CD14-positive monocyte (primary cell): Measurements from ENCODE around the gene CEP131. TPM values are rescaled to one million over a fixed set of nuclear protein-coding genes. Genes with fewer than 3 reads are reported as not detected.

Experiments used
- DNase-seq, 3 donors: peaks; one replicate each; pipeline ENCODE4 v3.0.0-alpha.2; 2011 to 2022
- H2AFZ ChIP-seq: 2 replicates; pipeline ENCODE4 v1.6.0; 2012; ENCODE audit warnings: mild to moderate bottlenecking, low read depth, low read length, inconsistent platforms; ENCODE audit not compliant: insufficient read depth, poor library complexity, severe bottlenecking
- H3K27ac ChIP-seq, 2 donors: 1 replicate in 1 of 2; 2 replicates in 1 of 2; pipeline ENCODE4 v1.5.1; 2012 to 2013; ENCODE audit warnings: low read length in 2 of 2, control low read depth in 1 of 2, inconsistent platforms in 1 of 2, low read depth in 1 of 2, mild to moderate bottlenecking in 1 of 2
- H3K27me3 ChIP-seq, 2 donors: one replicate each; pipeline versions ENCODE4 v1.6.0 to v1.6.1; 2011 to 2013; ENCODE audit warnings: low read length in 2 of 2; ENCODE audit not compliant: control insufficient read depth in 2 of 2, insufficient read depth in 2 of 2
- H3K36me3 ChIP-seq, 2 donors: replicated peaks in 1 of 2; 1 replicate in 1 of 2; 2 replicates in 1 of 2; pipeline versions ENCODE4 v1.5.1 to v1.6.1; 2012 to 2013; ENCODE audit warnings: low read length in 2 of 2, control low read depth in 1 of 2, inconsistent platforms in 1 of 2, mild to moderate bottlenecking in 1 of 2; ENCODE audit not compliant: insufficient read depth in 2 of 2, control insufficient read depth in 1 of 2
- H3K4me1 ChIP-seq, 2 donors: 1 replicate in 1 of 2; 2 replicates in 1 of 2; pipeline versions ENCODE4 v1.5.1 to v1.6.1; 2012 to 2013; ENCODE audit warnings: low read length in 2 of 2, control low read depth in 1 of 2, inconsistent platforms in 1 of 2, mild to moderate bottlenecking in 1 of 2, moderate library complexity in 1 of 2; ENCODE audit not compliant: insufficient read depth in 2 of 2, control insufficient read depth in 1 of 2
- H3K4me2 ChIP-seq: replicated peaks from 2 replicates; pipeline ENCODE3; 2012; ENCODE audit warnings: low read length, moderate library complexity, mild to moderate bottlenecking; ENCODE audit not compliant: poor library complexity, severe bottlenecking; ENCODE audit errors: extremely low read depth
- H3K4me3 ChIP-seq, 3 experiments: fragments of 200-600 bp in 1 of 3; sonication (generic) in 1 of 3; replicated peaks in 1 of 3; 1 replicate in 2 of 3; 2 replicates in 1 of 3; pipeline ENCODE4 v1.5.1; 2011 to 2013; ENCODE audit warnings: low read length in 3 of 3, mild to moderate bottlenecking in 3 of 3, control low read depth in 2 of 3, low read depth in 2 of 3, inconsistent platforms in 1 of 3, moderate library complexity in 1 of 3
- H3K79me2 ChIP-seq: 2 replicates; pipeline ENCODE4 v1.6.0; 2012; ENCODE audit warnings: mild to moderate bottlenecking, control low read depth, inconsistent platforms, low read length, moderate library complexity; ENCODE audit not compliant: insufficient read depth
- H3K9ac ChIP-seq: 2 replicates; pipeline ENCODE4 v1.6.0; 2017; ENCODE audit warnings: low read length, mild to moderate bottlenecking; ENCODE audit not compliant: insufficient read depth, poor library complexity, severe bottlenecking
- H3K9me3 ChIP-seq, 2 donors: replicated peaks in 1 of 2; 1 replicate in 1 of 2; 2 replicates in 1 of 2; pipeline versions ENCODE4 v1.5.1 to v1.6.1; 2012 to 2013; ENCODE audit warnings: low read length in 2 of 2, control low read depth in 1 of 2; ENCODE audit not compliant: control insufficient read depth in 1 of 2, insufficient read depth in 1 of 2
- H4K20me1 ChIP-seq: 2 replicates; pipeline ENCODE4 v1.6.0; 2012; ENCODE audit warnings: mild to moderate bottlenecking, low read length, control low read depth, moderate library complexity; ENCODE audit not compliant: insufficient read depth
- H3K27ac Mint-ChIP-seq, 7 donors: one replicate each; pipeline ENCODE4 v1.8.0; 2020; ENCODE audit warnings: mild to moderate bottlenecking in 7 of 7, mixed read lengths in 7 of 7, moderate library complexity in 6 of 7, inconsistent platforms in 2 of 7
- H3K27me3 Mint-ChIP-seq, 3 donors: one replicate each; pipeline ENCODE4 v1.8.0; 2021 to 2022; ENCODE audit warnings: low read depth in 3 of 3, mild to moderate bottlenecking in 3 of 3, mixed read lengths in 3 of 3, moderate library complexity in 3 of 3, inconsistent platforms in 1 of 3
- H3K36me3 Mint-ChIP-seq, 2 donors: one replicate each; pipeline ENCODE4 v1.8.0; 2020; ENCODE audit warnings: mixed read lengths in 2 of 2, inconsistent platforms in 1 of 2, mild to moderate bottlenecking in 1 of 2
- H3K4me1 Mint-ChIP-seq: one replicate; pipeline ENCODE4 v1.8.0; 2020; ENCODE audit warnings: mild to moderate bottlenecking, mixed read lengths
- H3K4me3 Mint-ChIP-seq, 2 donors: one replicate each; pipeline ENCODE4 v1.8.0; 2020; ENCODE audit warnings: mild to moderate bottlenecking in 2 of 2, mixed read lengths in 2 of 2, moderate library complexity in 1 of 2
- H3K9me3 Mint-ChIP-seq, 7 donors: one replicate each; pipeline ENCODE4 v1.8.0; 2020 to 2022; ENCODE audit warnings: mixed read lengths in 7 of 7, mild to moderate bottlenecking in 6 of 7, moderate library complexity in 6 of 7, inconsistent platforms in 2 of 7
- CTCF ChIP-seq: fragments of 200-600 bp; IDR thresholded peaks from one replicate; pipeline ENCODE4 v1.8.0; 2022; ENCODE audit warnings: antibody characterized with exemption, mild to moderate bottlenecking
- WGBS: methylation state at CpG from one replicate; pipeline ENCODE4 v1.1.5; 2013; ENCODE audit warnings: missing lambda C conversion rate; ENCODE audit not compliant: insufficient coverage; 5-methylcytosine and 5-hydroxymethylcytosine counted together
- intact Hi-C, 2 donors: fragments of 100-400 bp; cut with micrococcal nuclease; formaldehyde crosslinking; loops; one replicate each; pipeline versions ENCODE4 v1.15.0 to v1.15.1; 2023
- polyA plus RNA-seq, 3 donors: library from polyadenylated mRNA; depleted of rRNA in 1 of 3; unstranded in 2 of 3; stranded (reverse) in 1 of 3; fragments of 300-500 nt in 2 of 3; fragments of >200 nt in 1 of 3; fragmentation: Illumina TruSeq in 2 of 3; gene quantifications; 1 replicate in 2 of 3; 2 replicates in 1 of 3; pipeline ENCODE4 v1.2.3, GENCODE V29; 2012 to 2021

CEP131 gene
- polyA plus RNA-seq, 3 donors, result 0.69 to 9.7 (median 1.0) TPM

DNA sequence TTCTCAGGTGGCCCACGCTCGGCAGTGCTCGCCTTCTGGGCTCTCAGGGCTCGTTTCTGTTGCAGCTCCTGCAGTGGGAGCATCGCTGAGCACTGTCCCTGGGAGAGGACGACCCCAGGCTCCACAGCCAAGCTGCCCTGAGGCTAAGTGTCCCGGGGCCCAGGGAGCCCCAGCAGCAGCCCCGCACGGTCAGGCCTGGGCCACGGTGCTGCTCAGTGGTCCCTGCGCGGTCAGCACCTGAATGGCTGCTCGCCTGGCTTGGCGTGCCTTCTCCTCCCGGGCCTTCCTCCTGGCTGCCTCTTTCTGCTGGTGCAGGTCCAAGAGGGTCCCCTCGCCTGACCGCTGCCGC, 23.3 kb downstream of the CEP131 start:
- Histone ChIP-seq H3K79me2 (no peaks in the 10 kb centered on the region), H2AFZ (no peak overlapping the region), H3K4me2 (no peak overlapping the region), H3K36me3 (peaks cover 4 to 16% of the 10 kb centered on the region in 2 donors), H3K9ac (no peak overlapping the region), H3K27me3 (no peaks in the 10 kb centered on the region), H3K9me3 (no peaks in the 10 kb centered on the region), H3K4me3 (no peak overlapping the region), H3K4me1 (peaks cover 2 to 4% of the 10 kb centered on the region in 2 donors), H3K27ac (no peak overlapping the region), H4K20me1 (no peaks in the 10 kb centered on the region)
- H3K4me1 Mint-ChIP-seq, result peaks cover 2% of the 10 kb centered on the region
- intact Hi-C loops, result no loop called here
- DNase-seq, result no peak
- TF ChIP-seq CTCF, result no peak
- peak overlapping the region in 1 of 7 donors; percentile 3 for H3K27ac Mint-ChIP-seq
- H3K4me3 Mint-ChIP-seq, result no peak overlapping the region
- H3K27me3 Mint-ChIP-seq, result no peaks in the 10 kb centered on the region
- 98% methylated on average over 18 of the region's 18 CpGs for WGBS
- H3K36me3 Mint-ChIP-seq, result peaks cover 13 to 37% of the 10 kb centered on the region in 2 donors
- no peaks in the 10 kb centered on the region for H3K9me3 Mint-ChIP-seq

DNA sequence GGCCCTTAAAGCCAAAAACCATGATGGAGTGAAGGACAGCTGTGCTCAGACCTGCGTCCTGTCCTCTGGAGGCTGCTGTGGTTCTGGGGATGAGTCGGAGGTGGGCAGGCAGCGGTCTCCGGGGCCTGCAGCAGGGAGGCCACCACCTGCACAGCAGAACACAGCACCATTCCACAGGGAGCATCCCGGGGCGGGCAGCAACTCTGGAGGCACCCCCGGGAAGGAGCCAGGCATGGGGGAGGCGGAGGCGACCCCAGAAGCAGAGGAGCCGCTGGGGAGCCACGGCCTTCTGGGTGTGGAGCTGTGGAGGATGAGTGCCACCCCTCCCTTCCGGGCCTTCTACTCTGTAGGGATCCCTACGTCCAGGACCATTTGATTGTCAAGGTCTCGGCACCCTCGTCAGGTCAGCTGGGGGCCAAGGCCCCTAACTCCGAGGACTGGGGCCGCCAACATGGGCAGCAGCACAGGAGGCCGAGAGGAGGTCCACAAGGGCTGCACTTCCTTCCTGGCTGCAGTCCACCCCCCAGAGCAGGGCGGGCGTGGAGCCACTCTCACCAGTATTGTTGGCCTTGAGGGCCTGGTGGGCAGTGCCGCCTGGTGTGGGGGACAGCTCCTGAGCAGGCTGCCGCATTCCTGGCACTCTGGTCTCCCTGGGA, 23.8 kb downstream of the CEP131 start:
- Histone ChIP-seq H3K36me3 (peaks cover 4 to 16% of the 10 kb centered on the region in 2 donors), H3K27ac (no peak overlapping the region), H3K4me2 (no peak overlapping the region), H4K20me1 (no peaks in the 10 kb centered on the region), H3K27me3 (no peaks in the 10 kb centered on the region), H3K4me3 (no peak overlapping the region), H2AFZ (no peak overlapping the region), H3K9me3 (no peaks in the 10 kb centered on the region), H3K79me2 (no peaks in the 10 kb centered on the region), H3K4me1 (peaks cover 2 to 4% of the 10 kb centered on the region in 2 donors), H3K9ac (no peak overlapping the region)
- H3K27me3 Mint-ChIP-seq, result no peaks in the 10 kb centered on the region
- DNase-seq, result no peak
- H3K4me3 Mint-ChIP-seq, result no peak overlapping the region
- TF ChIP-seq CTCF, result no peak
- H3K9me3 Mint-ChIP-seq, result no peaks in the 10 kb centered on the region
- peaks cover 14 to 39% of the 10 kb centered on the region in 2 donors for H3K36me3 Mint-ChIP-seq
- intact Hi-C loops, result no loop called here
- peak overlapping the region in 1 of 7 donors; percentile 3 for H3K27ac Mint-ChIP-seq
- H3K4me1 Mint-ChIP-seq, result peaks cover 2% of the 10 kb centered on the region
- WGBS, result 98% methylated on average over 11 of the region's 22 CpGs
